22Rv1 (cell line): ENCODE results near the gene KCNK13.

Source experiments
- CTCF ChIP-seq: fragments of 450-650 bp; IDR thresholded peaks from 2 replicates; pipeline ENCODE4 v1.5.1; 2017; ENCODE audit warnings: mild to moderate bottlenecking
- ZFX ChIP-seq: fragments of 450-650 bp; IDR thresholded peaks from 2 replicates; pipeline ENCODE4 v1.6.1; 2017; ENCODE audit warnings: antibody characterized with exemption, borderline replicate concordance

GRCh38 chr14:90040411-90040810, 21.4 kb upstream of the KCNK13 start:
- no peak for TF ChIP-seq CTCF
- TF ChIP-seq ZFX, result no peak
